ENCODE measurements around the gene HES4. TPM values are rescaled to one million over a fixed set of nuclear protein-coding genes. Genes with fewer than 3 reads are reported as not detected.

The HES4 gene
- total and polyA plus RNA-seq, 2 donors (not counting 1 experiment from before 2014, with no cell fraction given), result 0.49 to 2.0 TPM

GRCh38 chr1:961132-961669 lies 38.7 kb downstream of the HES4 start:
- peak overlapping the region in 3 of 4 experiments; percentile 38 to 67 (median 55) for H3K4me3 ChIP-seq (replicated peaks in 1 of 4; ENCODE audit: control extremely low read depth in 1 of 4, insufficient read depth in 1 of 4, low read depth in 3 of 4, low read length in 4 of 4)
- no peak overlapping the region for H2AFZ ChIP-seq (ENCODE audit: low read length)
- H3K4me2 ChIP-seq (ENCODE audit: extremely low read depth, insufficient read depth, low read length), result peak overlapping the region; percentile 80
- peaks cover 21% of the 10 kb centered on the region for H3K79me2 ChIP-seq (ENCODE audit: control insufficient read depth, insufficient read depth, low read length)
- H3K27me3 ChIP-seq (ENCODE audit: control insufficient read depth, insufficient read depth, low read length), result no peaks in the 10 kb centered on the region
- no peaks in the 10 kb centered on the region for H3K9me3 ChIP-seq (ENCODE audit: control insufficient read depth, insufficient read depth, low read depth, low read length)
- peaks cover 13% of the 10 kb centered on the region for H3K36me3 ChIP-seq (ENCODE audit: control insufficient read depth, insufficient read depth, low read length)
- H3K27ac ChIP-seq (ENCODE audit: insufficient read depth, low read length), result no peak overlapping the region
- H3K9ac ChIP-seq (ENCODE audit: insufficient read depth, low read length), result peak overlapping the region; percentile 53
- H3K4me1 ChIP-seq (ENCODE audit: control insufficient read depth, extremely low read depth, insufficient read depth, low read length), result peaks cover 12% of the 10 kb centered on the region
- TF ChIP-seq EZH2 (IDR thresholded peaks at IDR 0.05; ENCODE audit: low read length, missing control alignments) (no peak), CTCF (conservative IDR thresholded peaks at IDR 0.05 in 1 of 2, IDR thresholded peaks at IDR 0.05 in 1 of 2; ENCODE audit: low read depth in 1 of 2, low read length in 2 of 2) (no peak)
- H4K20me1 ChIP-seq (ENCODE audit: control insufficient read depth, extremely low read depth, insufficient read depth, low read length), result no peaks in the 10 kb centered on the region
- no peak for DNase-seq (ENCODE audit: low read depth in 2 of 2)

GRCh38 chr1:960363-961131 lies 39.4 kb downstream of the HES4 start, which contains the start of gene KLHL17:
KLHL17 (plus strand) TSS chr1:960584; CDS start chr1:960694, 110 bp downstream.
- Histone ChIP-seq H3K9me3 (ENCODE audit: control insufficient read depth, insufficient read depth, low read depth, low read length) (no peaks in the 10 kb centered on the region), H3K79me2 (ENCODE audit: control insufficient read depth, insufficient read depth, low read length) (peaks cover 21% of the 10 kb centered on the region), H3K9ac (ENCODE audit: insufficient read depth, low read length) (peak within 1 kb of the TSS; percentile 53), H2AFZ (ENCODE audit: low read length) (peak within 1 kb of the TSS; percentile 7), H3K4me3 (replicated peaks in 1 of 4; ENCODE audit: control extremely low read depth in 1 of 4, insufficient read depth in 1 of 4, low read depth in 3 of 4, low read length in 4 of 4) (peak within 1 kb of the TSS; percentile 33 to 67 (median 46)), H3K4me2 (ENCODE audit: extremely low read depth, insufficient read depth, low read length) (peak within 1 kb of the TSS; percentile 80), H3K4me1 (ENCODE audit: control insufficient read depth, extremely low read depth, insufficient read depth, low read length) (peaks cover 7% of the 10 kb centered on the region), H4K20me1 (ENCODE audit: control insufficient read depth, extremely low read depth, insufficient read depth, low read length) (no peaks in the 10 kb centered on the region), H3K27me3 (ENCODE audit: control insufficient read depth, insufficient read depth, low read length) (no peaks in the 10 kb centered on the region), H3K27ac (ENCODE audit: insufficient read depth, low read length) (peak within 1 kb of the TSS; percentile 14), H3K36me3 (ENCODE audit: control insufficient read depth, insufficient read depth, low read length) (peaks cover 13% of the 10 kb centered on the region)
- peak; percentile 58 to 62 for DNase-seq (ENCODE audit: low read depth in 2 of 2)
- TF ChIP-seq EZH2 (IDR thresholded peaks at IDR 0.05; ENCODE audit: low read length, missing control alignments) (no peak), CTCF (conservative IDR thresholded peaks at IDR 0.05 in 1 of 2, IDR thresholded peaks at IDR 0.05 in 1 of 2; ENCODE audit: low read depth in 1 of 2, low read length in 2 of 2) (no peak)

GRCh38 chr1:959731-960362 lies 40.0 kb downstream of the HES4 start:
- H3K9ac ChIP-seq (ENCODE audit: insufficient read depth, low read length), result no peak overlapping the region
- H3K4me2 ChIP-seq (ENCODE audit: extremely low read depth, insufficient read depth, low read length), result peak overlapping the region; percentile 13
- peaks cover 11% of the 10 kb centered on the region for H3K36me3 ChIP-seq (ENCODE audit: control insufficient read depth, insufficient read depth, low read length)
- DNase-seq (ENCODE audit: low read depth in 2 of 2), result no peak
- H3K27me3 ChIP-seq (ENCODE audit: control insufficient read depth, insufficient read depth, low read length), result no peaks in the 10 kb centered on the region
- no peaks in the 10 kb centered on the region for H4K20me1 ChIP-seq (ENCODE audit: control insufficient read depth, extremely low read depth, insufficient read depth, low read length)
- H3K4me1 ChIP-seq (ENCODE audit: control insufficient read depth, extremely low read depth, insufficient read depth, low read length), result peaks cover 7% of the 10 kb centered on the region
- H3K79me2 ChIP-seq (ENCODE audit: control insufficient read depth, insufficient read depth, low read length), result peaks cover 21% of the 10 kb centered on the region
- TF ChIP-seq CTCF (conservative IDR thresholded peaks at IDR 0.05 in 1 of 2, IDR thresholded peaks at IDR 0.05 in 1 of 2; ENCODE audit: low read depth in 1 of 2, low read length in 2 of 2) (no peak), EZH2 (IDR thresholded peaks at IDR 0.05; ENCODE audit: low read length, missing control alignments) (no peak)
- H3K4me3 ChIP-seq (replicated peaks in 1 of 4; ENCODE audit: control extremely low read depth in 1 of 4, insufficient read depth in 1 of 4, low read depth in 3 of 4, low read length in 4 of 4), result peak overlapping the region; percentile 33 to 67 (median 46)
- H3K9me3 ChIP-seq (ENCODE audit: control insufficient read depth, insufficient read depth, low read depth, low read length), result no peaks in the 10 kb centered on the region
- peak overlapping the region; percentile 7 for H2AFZ ChIP-seq (ENCODE audit: low read length)
- no peak overlapping the region for H3K27ac ChIP-seq (ENCODE audit: insufficient read depth, low read length)

Measured in fibroblast of lung (primary cell).